ENCODE results near the gene ZNF823.
"Not testable (repeated sequence)": the region's sequence is repeated elsewhere in the genome, so short reads cannot be mapped to it uniquely, and the experiment has no call there.

The ZNF823 gene

DNA sequence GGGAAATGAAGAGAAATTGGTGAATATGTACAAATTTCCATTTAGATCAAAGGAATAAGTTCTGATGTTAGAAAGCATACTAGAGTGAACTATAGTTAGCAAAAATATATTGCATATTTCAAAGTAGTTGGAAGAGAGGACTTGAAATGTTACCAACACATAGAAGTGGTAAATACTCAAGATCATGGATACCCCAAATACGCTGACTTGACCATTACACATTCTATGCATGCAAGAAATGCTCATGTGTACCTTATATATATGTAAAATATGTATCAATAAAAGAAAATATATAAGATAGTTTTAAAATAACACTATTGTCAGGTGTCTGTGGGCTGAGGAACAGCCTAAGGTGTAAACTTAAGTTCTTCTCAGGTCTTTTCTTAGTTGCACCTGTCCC lies 45.0 kb upstream of the ZNF823 start:
- H3K9me2 ChIP-seq (replicated peaks; ENCODE audit: control insufficient read depth, low read length) = no peaks in the 10 kb centered on the region
- H3K27ac ChIP-seq (ENCODE audit: low read depth, low read length) = no peak overlapping the region
- no peak overlapping the region for H3K4me3 ChIP-seq (ENCODE audit: low read length)
- H3K27me3 ChIP-seq (ENCODE audit: control insufficient read depth, low read length) = no peaks in the 10 kb centered on the region
- TF ChIP-seq EZH2phosphoT487 (IDR thresholded peaks at IDR 0.05; ENCODE audit: borderline replicate concordance, low read length) = no peak
- TF ChIP-seq, protein P1, sequence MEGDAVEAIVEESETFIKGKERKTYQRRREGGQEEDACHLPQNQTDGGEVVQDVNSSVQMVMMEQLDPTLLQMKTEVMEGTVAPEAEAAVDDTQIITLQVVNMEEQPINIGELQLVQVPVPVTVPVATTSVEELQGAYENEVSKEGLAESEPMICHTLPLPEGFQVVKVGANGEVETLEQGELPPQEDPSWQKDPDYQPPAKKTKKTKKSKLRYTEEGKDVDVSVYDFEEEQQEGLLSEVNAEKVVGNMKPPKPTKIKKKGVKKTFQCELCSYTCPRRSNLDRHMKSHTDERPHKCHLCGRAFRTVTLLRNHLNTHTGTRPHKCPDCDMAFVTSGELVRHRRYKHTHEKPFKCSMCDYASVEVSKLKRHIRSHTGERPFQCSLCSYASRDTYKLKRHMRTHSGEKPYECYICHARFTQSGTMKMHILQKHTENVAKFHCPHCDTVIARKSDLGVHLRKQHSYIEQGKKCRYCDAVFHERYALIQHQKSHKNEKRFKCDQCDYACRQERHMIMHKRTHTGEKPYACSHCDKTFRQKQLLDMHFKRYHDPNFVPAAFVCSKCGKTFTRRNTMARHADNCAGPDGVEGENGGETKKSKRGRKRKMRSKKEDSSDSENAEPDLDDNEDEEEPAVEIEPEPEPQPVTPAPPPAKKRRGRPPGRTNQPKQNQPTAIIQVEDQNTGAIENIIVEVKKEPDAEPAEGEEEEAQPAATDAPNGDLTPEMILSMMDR (IDR thresholded peaks at IDR 0.05; ENCODE audit: low read depth, low read length, poor library complexity, severe bottlenecking) = no peak
- H3K4me2 ChIP-seq (ENCODE audit: low read length) = no peak overlapping the region
- H4K20me1 ChIP-seq (ENCODE audit: control insufficient read depth, insufficient read depth, low read depth, low read length) = no peaks in the 10 kb centered on the region
- H3F3A ChIP-seq (ENCODE audit: control insufficient read depth, insufficient read depth) = no peaks in the 10 kb centered on the region
- H3K36me3 ChIP-seq (ENCODE audit: control insufficient read depth, low read length) = peaks cover 48% of the 10 kb centered on the region
- H3K79me2 ChIP-seq (ENCODE audit: control insufficient read depth, low read length) = no peaks in the 10 kb centered on the region
- no peaks in the 10 kb centered on the region for H3K4me1 ChIP-seq (ENCODE audit: control insufficient read depth, low read length)
- H3K9me3 ChIP-seq (ENCODE audit: control insufficient read depth, insufficient read depth, low read length) = peaks cover 38% of the 10 kb centered on the region

GRCh38 chr19:11781295-11782057 lies 42.7 kb upstream of the ZNF823 start:
- no peaks in the 10 kb centered on the region for H4K20me1 ChIP-seq (ENCODE audit: control insufficient read depth, insufficient read depth, low read depth, low read length)
- no peaks in the 10 kb centered on the region for H3K4me1 ChIP-seq (ENCODE audit: control insufficient read depth, low read length)
- H3K27me3 ChIP-seq (ENCODE audit: control insufficient read depth, low read length) = no peaks in the 10 kb centered on the region
- H3K36me3 ChIP-seq (ENCODE audit: control insufficient read depth, low read length) = peaks cover 65% of the 10 kb centered on the region
- no peak overlapping the region for H3K4me2 ChIP-seq (ENCODE audit: low read length)
- no peak overlapping the region for H3K27ac ChIP-seq (ENCODE audit: low read depth, low read length)
- H3F3A ChIP-seq (ENCODE audit: control insufficient read depth, insufficient read depth) = no peaks in the 10 kb centered on the region
- no peak overlapping the region for H3K4me3 ChIP-seq (ENCODE audit: low read length)
- TF ChIP-seq, protein P1 (IDR thresholded peaks at IDR 0.05; ENCODE audit: low read depth, low read length, poor library complexity, severe bottlenecking) = no peak
- TF ChIP-seq EZH2phosphoT487 (IDR thresholded peaks at IDR 0.05; ENCODE audit: borderline replicate concordance, low read length) = no peak
- peaks cover 47% of the 10 kb centered on the region for H3K9me3 ChIP-seq (ENCODE audit: control insufficient read depth, insufficient read depth, low read length)
- no peaks in the 10 kb centered on the region for H3K79me2 ChIP-seq (ENCODE audit: control insufficient read depth, low read length)
- no peaks in the 10 kb centered on the region for H3K9me2 ChIP-seq (replicated peaks; ENCODE audit: control insufficient read depth, low read length)

- TF ChIP-seq EZH2phosphoT487 (IDR thresholded peaks at IDR 0.05; ENCODE audit: borderline replicate concordance, low read length) = no peak
- TF ChIP-seq, protein P1 (IDR thresholded peaks at IDR 0.05; ENCODE audit: low read depth, low read length, poor library complexity, severe bottlenecking) = no peak
- H3K36me3 ChIP-seq (ENCODE audit: control insufficient read depth, low read length) = peaks cover 65% of the 10 kb centered on the region
Observed at GRCh38 chr19:11780431-11781020, 41.8 kb upstream of the ZNF823 start.

GRCh38 chr19:11776669-11777068 lies 37.9 kb upstream of the ZNF823 start:
- not testable (repeated sequence) for H3K27ac ChIP-seq (ENCODE audit: low read depth, low read length); H3K27me3 ChIP-seq (ENCODE audit: control insufficient read depth, low read length); H4K20me1 ChIP-seq (ENCODE audit: control insufficient read depth, insufficient read depth, low read depth, low read length); H3K9me2 ChIP-seq (replicated peaks; ENCODE audit: control insufficient read depth, low read length); H3F3A ChIP-seq (ENCODE audit: control insufficient read depth, insufficient read depth); H3K4me3 ChIP-seq (ENCODE audit: low read length); H3K4me2 ChIP-seq (ENCODE audit: low read length); H3K4me1 ChIP-seq (ENCODE audit: control insufficient read depth, low read length)
- Histone ChIP-seq H3K36me3 (ENCODE audit: control insufficient read depth, low read length) (peaks cover 40% of the 10 kb centered on the region), H3K9me3 (ENCODE audit: control insufficient read depth, insufficient read depth, low read length) (peaks cover 37% of the 10 kb centered on the region), H3K79me2 (ENCODE audit: control insufficient read depth, low read length) (peaks cover 26% of the 10 kb centered on the region)

More at GRCh38 chr19:11780431-11781020, 41.8 kb upstream of the ZNF823 start:
- no peak overlapping the region for H3K27ac ChIP-seq (ENCODE audit: low read depth, low read length)
- no peaks in the 10 kb centered on the region for H3K9me2 ChIP-seq (replicated peaks; ENCODE audit: control insufficient read depth, low read length)
- no peaks in the 10 kb centered on the region for H4K20me1 ChIP-seq (ENCODE audit: control insufficient read depth, insufficient read depth, low read depth, low read length)
- H3K79me2 ChIP-seq (ENCODE audit: control insufficient read depth, low read length) = peaks cover 4% of the 10 kb centered on the region; the same call in 1 of the 2 replicates
- no peak overlapping the region for H3K4me3 ChIP-seq (ENCODE audit: low read length)
- H3F3A ChIP-seq (ENCODE audit: control insufficient read depth, insufficient read depth) = no peaks in the 10 kb centered on the region
- H3K27me3 ChIP-seq (ENCODE audit: control insufficient read depth, low read length) = no peaks in the 10 kb centered on the region
- H3K9me3 ChIP-seq (ENCODE audit: control insufficient read depth, insufficient read depth, low read length) = peaks cover 44% of the 10 kb centered on the region
- H3K4me2 ChIP-seq (ENCODE audit: low read length) = no peak overlapping the region
- H3K4me1 ChIP-seq (ENCODE audit: control insufficient read depth, low read length) = no peaks in the 10 kb centered on the region

GRCh38 chr19:11771520-11771919 lies 32.8 kb upstream of the ZNF823 start:
- peaks cover 65% of the 10 kb centered on the region for H3K79me2 ChIP-seq (ENCODE audit: control insufficient read depth, low read length)
- H3K27ac ChIP-seq (ENCODE audit: low read depth, low read length); H3F3A ChIP-seq (ENCODE audit: control insufficient read depth, insufficient read depth); H3K4me2 ChIP-seq (ENCODE audit: low read length); H4K20me1 ChIP-seq (ENCODE audit: control insufficient read depth, insufficient read depth, low read depth, low read length); H3K27me3 ChIP-seq (ENCODE audit: control insufficient read depth, low read length); H3K4me3 ChIP-seq (ENCODE audit: low read length); H3K9me2 ChIP-seq (replicated peaks; ENCODE audit: control insufficient read depth, low read length): not testable (repeated sequence)
- peaks cover 29% of the 10 kb centered on the region for H3K9me3 ChIP-seq (ENCODE audit: control insufficient read depth, insufficient read depth, low read length)
- H3K36me3 ChIP-seq (ENCODE audit: control insufficient read depth, low read length) = peaks cover 24% of the 10 kb centered on the region
- peaks cover 12% of the 10 kb centered on the region for H3K4me1 ChIP-seq (ENCODE audit: control insufficient read depth, low read length)
